ENCODE results near the gene SGMS1. TPM values are rescaled to one million over a fixed set of nuclear protein-coding genes. Genes with fewer than 3 reads are reported as not detected.

Gene SGMS1
- polyA plus RNA-seq, 1 of the 3 experiments (the other 2 are of a cell fraction): 6.3 TPM

- TF ChIP-seq TAF1 (IDR thresholded peaks at IDR 0.05; ENCODE audit: borderline replicate concordance, low read depth, low read length): no peak
Measured at GRCh38 chr10:50440489-50440888, 183.3 kb downstream of the SGMS1 start (continued).

- H3K4me2 ChIP-seq: no peak overlapping the region
- no peaks in the 10 kb centered on the region for H3K4me1 ChIP-seq (ENCODE audit: control insufficient read depth in 1 of 2, insufficient read depth in 2 of 2, low read depth in 1 of 2, low read length in 1 of 2)
- no peaks in the 10 kb centered on the region for H3K27me3 ChIP-seq (ENCODE audit: insufficient read depth)
- no peak for DNase-seq
- no peak overlapping the region for H3K9ac ChIP-seq
- H4K20me1 ChIP-seq (ENCODE audit: insufficient read depth): no peaks in the 10 kb centered on the region
- H3K9me2 ChIP-seq: no peaks in the 10 kb centered on the region
- no peaks in the 10 kb centered on the region; the same call in 1 of the 2 replicates for H3K79me2 ChIP-seq (ENCODE audit: insufficient read depth)
- POLR2A ChIA-PET: no interaction called here
- H3K4me3 ChIP-seq (ENCODE audit: low read depth in 2 of 2, low read length in 1 of 2): no peak overlapping the region
- no peak overlapping the region for H3K27ac ChIP-seq (ENCODE audit: low read depth in 2 of 2, low read length in 1 of 2)
- TF ChIP-seq ZBTB33 (IDR thresholded peaks at IDR 0.05; ENCODE audit: borderline replicate concordance, low read depth): no peak
- peaks cover 3% of the 10 kb centered on the region for H3F3A ChIP-seq (replicated peaks; ENCODE audit: insufficient read depth)
- H3K36me3 ChIP-seq (replicated peaks in 1 of 2; ENCODE audit: control insufficient read depth in 1 of 2, insufficient read depth in 2 of 2, low read length in 1 of 2): peaks cover 0 to 6% of the 10 kb centered on the region in 2 experiments
- no peaks in the 10 kb centered on the region for H3K9me3 ChIP-seq
- CTCF ChIA-PET: no interaction called here
- 95% methylated on average over 2 of the region's 2 CpGs for WGBS (ENCODE audit: low lambda C conversion rate)
- no peak overlapping the region for H2AFZ ChIP-seq (ENCODE audit: low read depth)
Measured at GRCh38 chr10:50439806-50440205, 183.9 kb downstream of the SGMS1 start.

- H2AFZ ChIP-seq (ENCODE audit: low read depth): no peak overlapping the region
- WGBS (ENCODE audit: low lambda C conversion rate): 46% methylated on average over 2 of the region's 2 CpGs
- no peaks in the 10 kb centered on the region for H4K20me1 ChIP-seq (ENCODE audit: insufficient read depth)
- DNase-seq: no peak
- CTCF ChIA-PET: no interaction called here
- no peaks in the 10 kb centered on the region for H3K9me3 ChIP-seq
- POLR2A ChIA-PET: no interaction called here
- H3K9ac ChIP-seq: no peak overlapping the region
- no peaks in the 10 kb centered on the region for H3K4me1 ChIP-seq (ENCODE audit: control insufficient read depth in 1 of 2, insufficient read depth in 2 of 2, low read depth in 1 of 2, low read length in 1 of 2)
- H3K27me3 ChIP-seq (ENCODE audit: insufficient read depth): no peaks in the 10 kb centered on the region
- H3K79me2 ChIP-seq (ENCODE audit: insufficient read depth): no peaks in the 10 kb centered on the region; the same call in 1 of the 2 replicates
- H3K36me3 ChIP-seq (replicated peaks in 1 of 2; ENCODE audit: control insufficient read depth in 1 of 2, insufficient read depth in 2 of 2, low read length in 1 of 2): peaks cover 0 to 6% of the 10 kb centered on the region in 2 experiments
- no peak overlapping the region for H3K4me3 ChIP-seq (ENCODE audit: low read depth in 2 of 2, low read length in 1 of 2)
- no peak overlapping the region for H3K4me2 ChIP-seq
- no peaks in the 10 kb centered on the region for H3K9me2 ChIP-seq
- H3F3A ChIP-seq (replicated peaks; ENCODE audit: insufficient read depth): peaks cover 3% of the 10 kb centered on the region
- TF ChIP-seq FOSL2 (IDR thresholded peaks at IDR 0.05; ENCODE audit: borderline replicate concordance, low read depth) (no peak), TCF12 (IDR thresholded peaks at IDR 0.05) (no peak), ELF1 (IDR thresholded peaks at IDR 0.05) (no peak), GABPA (IDR thresholded peaks at IDR 0.05; ENCODE audit: low read depth) (no peak), REST (IDR thresholded peaks at IDR 0.05; ENCODE audit: low read depth, low read length) (no peak)
- H3K27ac ChIP-seq (ENCODE audit: low read depth in 2 of 2, low read length in 1 of 2): no peak overlapping the region
Measured at GRCh38 chr10:50439187-50439586, 184.6 kb downstream of the SGMS1 start.
